Measurements from ENCODE around the gene CLDND1. TPM values are rescaled to one million over a fixed set of nuclear protein-coding genes. Genes with fewer than 3 reads are reported as not detected.
"Not testable (repeated sequence)": the region's sequence is repeated elsewhere in the genome, so short reads cannot be mapped to it uniquely, and the experiment has no call there.

Gene CLDND1
- total RNA-seq, 1 experiment from 2014 or later: 87.4 TPM

DNA sequence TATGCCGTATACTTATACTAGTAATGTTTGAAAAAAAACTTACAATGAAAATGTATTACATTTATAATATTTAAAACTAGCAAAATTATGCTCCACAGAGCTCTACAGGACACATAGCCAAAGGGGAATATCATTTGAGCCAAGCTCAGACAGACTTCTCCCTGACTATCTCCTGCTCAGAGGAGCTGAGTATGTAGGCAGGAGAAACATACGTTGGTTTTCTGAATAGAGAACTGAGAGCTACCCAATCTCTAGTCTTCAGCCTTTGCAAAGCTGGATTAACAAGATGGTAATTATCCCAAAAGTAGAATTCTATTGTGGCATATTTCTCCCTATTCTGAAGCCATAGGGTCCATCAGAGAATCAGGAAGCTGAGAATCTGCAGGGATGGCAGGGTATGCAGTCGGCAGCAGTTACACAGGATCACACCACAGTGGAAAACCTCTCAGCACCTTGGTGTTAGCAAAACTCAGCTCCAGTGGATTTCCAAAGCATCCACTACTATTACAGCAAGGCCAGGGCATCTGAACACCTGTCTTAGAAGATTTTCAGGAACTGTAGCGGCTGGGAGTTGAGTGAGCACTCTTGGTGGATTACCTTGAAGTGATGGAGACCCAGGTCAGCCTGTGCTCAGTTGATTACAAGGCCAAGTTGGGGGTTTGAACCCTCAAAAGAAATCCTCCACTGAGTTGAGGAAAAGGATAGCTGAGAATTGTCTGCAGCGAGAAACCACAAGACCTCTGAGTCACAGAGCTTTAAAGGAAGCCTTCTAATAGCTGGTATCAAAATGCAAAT, 39.2 kb upstream of the CLDND1 start:
- H2AFZ ChIP-seq (ENCODE audit: low read length): no peak overlapping the region
- no peak overlapping the region for H3K4me2 ChIP-seq (ENCODE audit: low read depth, low read length, poor library complexity, severe bottlenecking)
- DNase-seq: no peak

DNA sequence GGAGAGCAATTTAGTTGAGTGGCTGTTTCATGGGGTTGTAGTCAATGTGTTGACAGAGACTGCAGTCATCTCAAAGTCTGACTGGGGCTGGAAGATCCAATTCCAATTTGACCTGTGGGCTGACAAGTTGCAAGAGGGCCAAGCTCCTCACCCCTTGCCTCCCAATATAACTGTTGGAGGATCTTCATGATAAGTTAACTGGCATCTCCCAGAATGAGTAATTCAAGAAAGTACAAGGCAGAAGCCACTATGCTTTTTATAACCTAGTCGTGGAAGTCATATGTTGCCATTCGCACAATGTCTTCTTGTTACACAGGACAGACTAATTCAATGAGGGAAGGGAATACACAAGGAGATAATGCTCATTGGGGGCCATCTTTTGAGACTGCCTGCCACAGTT, 38.2 kb upstream of the CLDND1 start:
- Histone ChIP-seq H3K4me1 (ENCODE audit: low read length) (no peaks in the 10 kb centered on the region), H3K27me3 (ENCODE audit: low read length) (no peaks in the 10 kb centered on the region), H3K4me2 (ENCODE audit: low read depth, low read length, poor library complexity, severe bottlenecking) (no peak overlapping the region), H3K9ac (ENCODE audit: low read length) (no peak overlapping the region), H2AFZ (ENCODE audit: low read length) (no peak overlapping the region), H3K4me3 (ENCODE audit: low read length) (no peak overlapping the region), H3K79me2 (ENCODE audit: low read length) (no peaks in the 10 kb centered on the region), H4K20me1 (ENCODE audit: insufficient read depth, low read depth, low read length) (no peaks in the 10 kb centered on the region), H3K27ac (ENCODE audit: low read length) (no peak overlapping the region), H3K9me2 (replicated peaks; ENCODE audit: insufficient read depth, low read length) (no peaks in the 10 kb centered on the region), H3K9me3 (ENCODE audit: low read length) (no peaks in the 10 kb centered on the region), H3K36me3 (ENCODE audit: insufficient read depth, low read length) (no peaks in the 10 kb centered on the region)
- DNase-seq: no peak

More for the DNA sequence above, 39.2 kb upstream of the CLDND1 start:
- Histone ChIP-seq H3K9me3 (ENCODE audit: low read length) (no peaks in the 10 kb centered on the region), H3K27ac (ENCODE audit: low read length) (no peak overlapping the region), H3K27me3 (ENCODE audit: low read length) (no peaks in the 10 kb centered on the region), H3K9ac (ENCODE audit: low read length) (no peak overlapping the region), H3K36me3 (ENCODE audit: insufficient read depth, low read length) (no peaks in the 10 kb centered on the region), H3K9me2 (replicated peaks; ENCODE audit: insufficient read depth, low read length) (no peaks in the 10 kb centered on the region), H3K79me2 (ENCODE audit: low read length) (no peaks in the 10 kb centered on the region), H3K4me1 (ENCODE audit: low read length) (no peaks in the 10 kb centered on the region), H4K20me1 (ENCODE audit: insufficient read depth, low read depth, low read length) (no peaks in the 10 kb centered on the region), H3K4me3 (ENCODE audit: low read length) (no peak overlapping the region)

DNA sequence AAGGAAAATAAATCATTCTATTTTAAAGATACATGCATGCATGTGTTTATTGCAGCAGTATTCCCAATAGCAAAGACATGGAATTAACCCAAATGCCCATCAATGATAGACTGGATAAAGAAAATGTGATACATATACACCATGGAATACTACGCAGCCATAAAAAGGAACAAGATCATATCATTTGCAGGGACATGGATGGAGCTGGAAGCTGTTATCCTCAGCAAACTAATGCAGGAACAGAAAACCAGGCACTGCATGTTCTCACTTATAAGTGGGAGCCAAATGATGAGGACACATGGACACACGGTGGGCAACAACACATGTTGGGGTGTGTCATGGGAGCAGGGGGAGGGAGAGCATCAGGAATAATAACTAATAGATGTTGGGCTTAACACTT, 37.1 kb upstream of the CLDND1 start:
- H3K9me2 ChIP-seq (replicated peaks; ENCODE audit: insufficient read depth, low read length); H3K27me3 ChIP-seq (ENCODE audit: low read length); H3K4me2 ChIP-seq (ENCODE audit: low read depth, low read length, poor library complexity, severe bottlenecking); H3K4me1 ChIP-seq (ENCODE audit: low read length); H3K36me3 ChIP-seq (ENCODE audit: insufficient read depth, low read length); H4K20me1 ChIP-seq (ENCODE audit: insufficient read depth, low read depth, low read length); H3K9me3 ChIP-seq (ENCODE audit: low read length); DNase-seq; H2AFZ ChIP-seq (ENCODE audit: low read length); H3K27ac ChIP-seq (ENCODE audit: low read length); H3K79me2 ChIP-seq (ENCODE audit: low read length); H3K4me3 ChIP-seq (ENCODE audit: low read length); H3K9ac ChIP-seq (ENCODE audit: low read length): not testable (repeated sequence)

- no peak overlapping the region for H3K4me2 ChIP-seq (ENCODE audit: low read depth, low read length, poor library complexity, severe bottlenecking)
- H3K27me3 ChIP-seq (ENCODE audit: low read length): no peaks in the 10 kb centered on the region
- H2AFZ ChIP-seq (ENCODE audit: low read length): no peak overlapping the region
- no peaks in the 10 kb centered on the region for H3K36me3 ChIP-seq (ENCODE audit: insufficient read depth, low read length)
- H3K4me3 ChIP-seq (ENCODE audit: low read length): no peak overlapping the region
- no peaks in the 10 kb centered on the region for H3K79me2 ChIP-seq (ENCODE audit: low read length)
- no peak overlapping the region for H3K9ac ChIP-seq (ENCODE audit: low read length)
- no peak overlapping the region for H3K27ac ChIP-seq (ENCODE audit: low read length)
- DNase-seq: no peak
- no peaks in the 10 kb centered on the region for H3K9me3 ChIP-seq (ENCODE audit: low read length)
- H3K9me2 ChIP-seq (replicated peaks; ENCODE audit: insufficient read depth, low read length): no peaks in the 10 kb centered on the region
- H4K20me1 ChIP-seq (ENCODE audit: insufficient read depth, low read depth, low read length): no peaks in the 10 kb centered on the region
- no peaks in the 10 kb centered on the region for H3K4me1 ChIP-seq (ENCODE audit: low read length)
Observed at GRCh38 chr3:98558100-98558827, 35.6 kb upstream of the CLDND1 start.

- Histone ChIP-seq H3K79me2 (ENCODE audit: low read length) (no peaks in the 10 kb centered on the region), H3K4me2 (ENCODE audit: low read depth, low read length, poor library complexity, severe bottlenecking) (no peak overlapping the region), H3K9me2 (replicated peaks; ENCODE audit: insufficient read depth, low read length) (no peaks in the 10 kb centered on the region), H3K9me3 (ENCODE audit: low read length) (no peaks in the 10 kb centered on the region), H3K4me3 (ENCODE audit: low read length) (no peak overlapping the region), H3K27ac (ENCODE audit: low read length) (no peak overlapping the region), H3K27me3 (ENCODE audit: low read length) (no peaks in the 10 kb centered on the region), H4K20me1 (ENCODE audit: insufficient read depth, low read depth, low read length) (no peaks in the 10 kb centered on the region), H3K9ac (ENCODE audit: low read length) (no peak overlapping the region), H3K4me1 (ENCODE audit: low read length) (no peaks in the 10 kb centered on the region), H3K36me3 (ENCODE audit: insufficient read depth, low read length) (no peaks in the 10 kb centered on the region), H2AFZ (ENCODE audit: low read length) (no peak overlapping the region)
- DNase-seq: no peak
Observed at GRCh38 chr3:98557324-98558010, 34.8 kb upstream of the CLDND1 start.

DNA sequence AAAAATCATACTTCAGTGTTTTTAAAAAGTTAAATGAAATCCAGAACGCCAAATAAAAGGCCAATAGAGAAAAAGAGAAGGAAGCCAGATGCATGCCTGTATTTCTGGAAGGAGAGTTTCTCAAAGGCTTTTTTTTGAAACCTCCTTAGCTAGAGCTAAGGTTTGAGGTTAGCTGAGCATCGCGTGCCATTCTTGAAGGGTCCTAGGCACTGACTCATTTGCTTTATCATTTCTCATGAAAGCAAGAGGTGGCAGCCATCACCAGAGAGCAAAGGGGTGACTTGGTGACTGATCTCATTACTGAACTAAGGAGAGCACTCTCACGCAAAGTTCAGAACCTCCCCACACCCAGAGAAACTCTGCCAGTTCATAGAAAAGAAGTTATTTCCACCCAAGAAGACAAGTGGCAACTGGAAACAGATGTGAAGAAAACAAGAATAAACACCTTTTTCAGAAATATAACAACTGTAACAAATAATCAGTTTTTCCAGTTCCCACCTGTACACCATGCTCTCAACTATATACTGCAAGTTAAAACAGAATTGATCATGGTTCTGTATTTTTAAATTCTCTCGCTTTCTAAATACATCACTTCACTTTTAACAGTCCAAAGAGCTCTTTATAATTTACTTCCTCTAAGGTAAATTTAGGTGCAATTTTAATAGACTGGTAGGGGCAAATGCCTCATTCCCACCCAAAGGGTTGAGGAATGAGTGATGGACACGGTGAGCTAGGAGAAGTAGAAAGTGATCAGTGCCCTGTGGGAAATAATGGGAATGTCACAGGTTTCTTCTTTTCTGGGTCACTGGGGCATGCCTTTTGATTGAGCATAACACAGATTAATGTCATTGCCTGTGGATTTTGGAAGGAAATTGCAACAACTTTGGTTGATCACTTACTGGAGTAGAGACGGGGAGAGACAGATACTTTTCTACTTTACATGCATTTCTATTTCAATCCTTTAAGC, 33.7 kb upstream of the CLDND1 start:
- H3K4me3 ChIP-seq (ENCODE audit: low read length): no peak overlapping the region

GRCh38 chr3:98555025-98555379, 32.3 kb upstream of the CLDND1 start:
- DNase-seq: no peak
- Histone ChIP-seq H3K9me3 (ENCODE audit: low read length) (no peaks in the 10 kb centered on the region), H3K27ac (ENCODE audit: low read length) (no peak overlapping the region), H3K4me1 (ENCODE audit: low read length) (no peaks in the 10 kb centered on the region), H3K9me2 (replicated peaks; ENCODE audit: insufficient read depth, low read length) (no peaks in the 10 kb centered on the region), H2AFZ (ENCODE audit: low read length) (no peak overlapping the region), H3K79me2 (ENCODE audit: low read length) (no peaks in the 10 kb centered on the region), H3K9ac (ENCODE audit: low read length) (no peak overlapping the region), H3K4me2 (ENCODE audit: low read depth, low read length, poor library complexity, severe bottlenecking) (no peak overlapping the region), H3K36me3 (ENCODE audit: insufficient read depth, low read length) (no peaks in the 10 kb centered on the region), H3K4me3 (ENCODE audit: low read length) (no peak overlapping the region), H4K20me1 (ENCODE audit: insufficient read depth, low read depth, low read length) (no peaks in the 10 kb centered on the region), H3K27me3 (ENCODE audit: low read length) (no peaks in the 10 kb centered on the region)

More for the DNA sequence above, 33.7 kb upstream of the CLDND1 start:
- no peaks in the 10 kb centered on the region for H3K4me1 ChIP-seq (ENCODE audit: low read length)
- H3K79me2 ChIP-seq (ENCODE audit: low read length): no peaks in the 10 kb centered on the region
- H3K9me2 ChIP-seq (replicated peaks; ENCODE audit: insufficient read depth, low read length): no peaks in the 10 kb centered on the region
- no peak overlapping the region for H3K9ac ChIP-seq (ENCODE audit: low read length)
- no peak overlapping the region for H3K27ac ChIP-seq (ENCODE audit: low read length)
- no peaks in the 10 kb centered on the region for H3K36me3 ChIP-seq (ENCODE audit: insufficient read depth, low read length)
- H3K4me2 ChIP-seq (ENCODE audit: low read depth, low read length, poor library complexity, severe bottlenecking): no peak overlapping the region
- no peak overlapping the region for H2AFZ ChIP-seq (ENCODE audit: low read length)
- DNase-seq: no peak
- H4K20me1 ChIP-seq (ENCODE audit: insufficient read depth, low read depth, low read length): no peaks in the 10 kb centered on the region
- H3K27me3 ChIP-seq (ENCODE audit: low read length): no peaks in the 10 kb centered on the region
- no peaks in the 10 kb centered on the region for H3K9me3 ChIP-seq (ENCODE audit: low read length)
